RCC 7860 (cell line): ENCODE data around the gene SGCD.

Experiments used
- DNase-seq: peaks from one replicate; pipeline ENCODE4 v3.0.0-alpha.2; 2015; ENCODE audit warnings: low spot score
- FAIRE-seq: peaks from 2 replicates; lab custom pipeline; 2012; peaks lifted over from hg19 to GRCh38; lab: Jason Lieb, UNC

Gene SGCD

DNA sequence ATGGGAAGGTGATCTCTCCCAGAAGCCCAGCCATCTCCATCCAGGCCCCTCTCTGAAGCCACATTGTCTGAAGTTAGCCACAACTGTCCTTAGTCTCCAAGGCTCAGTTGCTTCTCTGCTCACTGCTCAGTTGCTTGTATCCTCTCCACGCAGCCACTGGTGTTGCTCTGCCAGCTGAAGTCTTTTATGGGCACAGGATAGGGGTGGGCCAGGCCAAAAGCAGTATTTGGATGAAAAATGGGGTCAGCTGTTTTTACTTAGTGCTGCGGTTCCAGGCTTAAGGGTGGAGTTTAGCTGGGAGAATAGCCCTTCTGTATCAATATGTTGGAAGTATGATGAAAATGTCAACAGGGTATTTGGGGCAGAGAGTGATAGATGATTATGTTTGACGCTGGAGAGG is 354.3 kb downstream of the SGCD start:
- DNase-seq (no peak), FAIRE-seq (no peak)

DNA sequence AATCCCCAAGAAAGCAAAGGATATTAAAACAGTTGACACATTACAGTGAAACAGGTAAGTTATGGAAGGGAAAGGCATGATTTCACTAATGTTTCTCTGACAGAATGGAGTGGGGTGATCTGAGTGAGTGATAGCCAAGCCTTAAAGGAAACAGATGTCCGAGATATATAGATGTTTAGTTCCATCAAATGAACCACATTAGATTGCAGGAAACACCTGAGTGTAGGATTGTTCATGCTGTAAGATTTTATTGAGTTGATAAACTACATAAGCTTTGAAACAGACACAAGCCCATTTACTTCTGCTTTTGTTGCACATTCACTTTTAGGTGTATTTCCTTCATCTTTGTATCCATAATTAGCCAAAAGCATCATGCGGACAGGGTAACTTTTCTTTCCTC is 356.0 kb downstream of the SGCD start:
- DNase-seq (no peak), FAIRE-seq (no peak)

DNA sequence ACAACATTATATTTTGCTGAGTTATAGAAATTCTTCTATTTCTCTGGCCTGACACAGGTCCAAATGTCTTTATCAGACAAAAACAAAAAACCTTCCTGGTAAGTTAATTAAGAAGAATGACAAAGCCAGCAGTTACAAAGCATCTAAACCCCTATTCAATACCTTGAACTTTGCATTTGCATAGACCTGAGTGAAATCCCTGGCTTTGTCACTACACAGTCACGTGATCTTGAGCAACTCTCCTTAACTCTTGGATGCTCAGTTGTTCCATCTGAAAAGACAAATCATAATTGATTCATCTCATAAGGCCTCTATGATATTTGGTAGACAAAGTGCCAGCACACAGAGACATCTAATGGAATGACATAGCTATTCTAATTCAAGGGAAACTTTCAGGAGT is 356.5 kb downstream of the SGCD start:
- no peak for DNase-seq
- FAIRE-seq, result no peak

DNA sequence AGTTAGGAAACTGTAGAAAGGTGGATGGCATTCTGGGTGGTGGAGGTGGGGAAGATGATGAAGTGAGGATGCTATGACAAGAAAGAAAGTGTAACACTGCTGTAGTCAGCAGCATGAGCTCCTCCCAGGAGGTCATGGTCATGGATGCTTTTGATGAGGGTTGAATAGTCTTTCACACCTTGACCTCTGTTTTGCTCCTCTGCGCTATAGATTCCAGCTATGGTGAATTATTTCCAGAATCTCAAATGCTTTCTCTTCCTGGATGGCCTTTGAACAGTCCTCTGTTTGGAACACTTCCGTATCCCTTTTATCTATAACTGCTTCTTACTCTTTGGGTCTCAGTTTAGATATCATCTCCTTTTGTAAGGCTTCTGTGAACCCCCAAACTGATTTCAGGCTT is 357.3 kb downstream of the SGCD start:
- FAIRE-seq, result no peak
- no peak for DNase-seq

DNA sequence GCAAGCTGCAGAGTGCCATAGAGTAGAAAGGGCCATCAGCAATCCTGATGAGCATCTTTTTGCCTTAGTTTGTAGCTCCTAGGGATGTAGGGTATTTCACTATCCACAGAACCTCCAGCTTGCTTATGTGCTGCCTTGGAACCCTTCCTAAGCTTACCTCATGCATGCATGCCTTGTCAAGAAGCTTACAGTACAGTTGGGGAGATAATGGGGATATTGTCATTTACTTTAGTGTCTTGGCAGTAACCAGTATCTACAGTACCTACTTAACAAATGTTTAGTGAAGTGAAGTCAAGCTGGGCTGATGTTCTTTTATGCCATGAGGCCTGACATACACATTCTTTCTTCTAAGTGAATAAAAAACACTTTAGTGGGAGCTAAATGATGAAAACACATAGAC is 358.5 kb downstream of the SGCD start:
- no peak for DNase-seq
- FAIRE-seq, result no peak

DNA sequence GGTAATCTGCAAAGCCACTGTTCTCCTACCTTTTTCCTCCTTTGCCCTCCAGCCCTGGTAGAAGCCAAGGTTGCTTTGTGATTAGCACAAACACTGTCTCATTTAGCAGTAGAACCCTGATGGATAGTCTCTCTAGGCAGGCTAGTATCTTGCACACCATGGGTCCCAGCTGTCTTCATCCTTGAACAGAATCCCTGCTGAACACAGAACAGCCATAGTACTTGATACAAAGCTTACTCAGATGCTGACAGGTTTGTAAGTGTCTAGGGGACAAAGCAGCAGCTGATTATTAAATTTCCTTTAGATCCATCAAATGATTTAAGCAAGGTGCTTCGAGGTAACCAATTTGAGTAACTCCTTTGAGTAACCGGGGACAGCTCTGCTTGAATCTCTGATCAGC is 359.4 kb downstream of the SGCD start:
- DNase-seq (no peak), FAIRE-seq (no peak)

DNA sequence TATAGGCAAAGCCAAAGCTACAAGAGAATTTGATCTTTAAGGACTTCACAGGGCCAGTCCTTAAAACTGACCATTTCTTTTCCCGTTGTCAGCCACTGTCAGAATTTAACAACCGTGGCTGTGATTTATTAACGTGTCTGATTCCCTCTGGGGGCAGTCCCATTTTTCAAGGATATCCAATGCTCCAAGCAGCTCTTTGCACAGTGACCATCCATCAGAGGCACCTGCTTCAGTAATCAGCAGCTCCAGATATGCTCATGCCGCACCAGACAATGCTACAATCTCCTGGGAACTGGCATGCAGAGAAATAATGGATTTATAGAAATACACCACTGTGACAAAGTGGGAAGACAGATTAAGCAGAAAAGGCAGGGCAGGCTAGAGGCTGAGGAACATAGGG is 359.8 kb downstream of the SGCD start:
- DNase-seq (no peak), FAIRE-seq (no peak)

DNA sequence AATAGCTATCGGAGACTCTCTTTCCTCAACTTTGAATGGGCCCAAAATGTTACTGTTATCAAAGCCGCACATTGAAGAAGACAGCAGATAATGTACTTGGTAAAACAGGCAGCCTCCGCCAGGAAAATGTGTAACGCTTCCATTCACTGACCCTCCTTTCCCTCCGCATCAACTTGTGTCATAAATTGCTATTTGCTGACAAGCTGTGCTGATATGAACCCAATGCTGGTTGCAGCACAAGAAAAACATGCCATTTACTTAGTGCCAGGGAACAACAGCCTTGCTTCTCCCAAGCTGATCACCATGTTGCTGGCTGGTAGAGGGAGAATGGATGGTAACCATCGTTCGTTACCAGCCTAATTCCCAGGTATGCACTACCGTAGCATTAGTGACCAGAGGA is 360.6 kb downstream of the SGCD start:
- FAIRE-seq (no peak), DNase-seq (no peak)

DNA sequence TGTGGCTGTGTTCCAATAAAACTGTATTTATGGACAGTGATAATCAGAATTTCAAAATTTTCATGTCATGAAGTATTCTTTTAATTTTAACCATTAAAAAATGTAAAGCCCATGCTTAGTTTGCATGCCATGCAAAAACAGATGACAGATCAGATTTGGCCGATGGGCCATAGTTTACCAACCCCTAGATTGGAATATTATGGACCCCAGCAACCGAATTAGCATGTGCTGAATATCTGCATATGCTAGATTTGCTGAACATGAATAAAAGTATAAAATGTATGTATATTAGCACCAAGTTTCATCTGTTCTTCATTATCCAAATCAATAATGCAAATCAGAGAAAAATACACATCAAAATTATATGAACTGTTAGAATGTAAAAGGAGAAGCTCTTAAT is 364.6 kb downstream of the SGCD start:
- no peak for FAIRE-seq

DNA sequence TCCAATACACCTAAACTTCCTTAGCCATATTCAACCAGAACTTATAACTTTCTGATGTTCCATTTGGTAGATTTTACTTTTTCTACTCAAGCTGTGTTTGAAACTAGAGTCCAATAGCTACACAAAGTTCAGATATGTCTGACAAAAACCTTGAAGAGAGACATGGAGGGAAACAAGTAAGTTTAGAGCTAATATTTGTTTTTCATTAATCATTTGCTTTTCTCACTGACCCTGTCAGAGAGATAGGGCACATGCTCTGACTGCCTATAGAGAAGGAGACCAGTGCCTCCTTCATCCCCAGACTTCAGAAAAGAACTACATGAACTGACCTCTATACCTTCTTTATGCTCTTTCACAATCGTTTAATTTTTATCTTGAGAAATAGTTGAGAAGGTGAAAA is 366.1 kb downstream of the SGCD start:
- DNase-seq, result no peak
- no peak for FAIRE-seq

More for the DNA sequence above, 364.6 kb downstream of the SGCD start:
- no peak for DNase-seq

DNA sequence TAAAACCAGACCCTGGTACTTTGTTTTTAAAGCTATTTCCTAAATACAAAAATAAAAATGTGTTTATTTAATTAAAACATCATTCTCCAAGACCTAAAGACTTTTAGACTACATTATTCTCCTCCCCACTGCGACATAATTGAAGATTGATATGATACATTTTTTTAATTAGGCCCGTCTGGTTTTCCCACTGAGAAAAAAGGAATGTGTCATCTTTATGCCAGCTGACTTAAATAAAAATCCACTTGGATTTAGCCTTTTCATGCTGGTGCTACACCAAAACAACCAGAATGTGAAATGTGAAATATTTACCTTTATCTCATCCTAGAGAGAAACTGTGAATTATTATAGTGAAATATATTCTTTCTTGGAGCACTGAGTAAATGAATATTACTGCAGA is 367.6 kb downstream of the SGCD start:
- FAIRE-seq (no peak), DNase-seq (no peak)

DNA sequence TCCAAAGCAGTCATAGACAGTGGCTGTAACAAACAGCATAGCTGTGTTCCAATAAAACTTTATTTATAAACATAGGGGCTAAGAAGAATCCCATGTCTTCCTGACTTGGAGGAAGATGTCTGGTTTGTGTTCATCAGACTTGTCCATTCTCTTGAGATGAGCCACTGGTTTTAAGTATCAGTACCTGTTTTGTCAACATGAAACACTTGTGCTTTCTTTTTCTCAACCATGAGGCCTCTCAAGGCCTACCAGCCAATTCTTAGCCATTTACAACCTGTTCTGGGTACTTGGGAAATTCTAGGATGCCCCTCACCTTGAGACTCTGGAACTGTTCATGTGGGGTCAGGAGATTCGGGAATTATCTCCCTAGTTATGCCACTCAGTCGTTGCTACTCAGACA is 368.8 kb downstream of the SGCD start:
- DNase-seq, result no peak

DNA sequence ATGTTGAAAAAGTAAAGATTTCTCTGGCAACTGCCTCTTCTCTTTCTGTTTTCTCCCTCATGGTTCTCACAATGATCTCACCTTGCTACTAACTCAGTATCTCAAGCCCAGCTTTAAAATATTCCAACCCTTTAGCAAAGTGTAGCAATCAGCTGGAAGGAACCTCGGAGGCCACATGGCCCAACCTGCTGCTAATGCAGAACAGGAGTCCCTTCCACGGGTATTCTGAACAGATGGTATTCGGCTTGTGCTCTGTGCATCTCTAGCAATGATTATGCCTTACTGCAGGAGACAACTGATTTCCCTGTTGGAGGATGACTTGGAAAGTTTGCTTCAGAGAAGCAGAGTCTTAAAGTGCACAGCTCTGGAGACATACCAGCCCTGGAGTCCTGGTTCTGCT is 371.4 kb downstream of the SGCD start:
- no peak for DNase-seq
- FAIRE-seq, result no peak

More for the DNA sequence above, 368.8 kb downstream of the SGCD start:
- no peak for FAIRE-seq

DNA sequence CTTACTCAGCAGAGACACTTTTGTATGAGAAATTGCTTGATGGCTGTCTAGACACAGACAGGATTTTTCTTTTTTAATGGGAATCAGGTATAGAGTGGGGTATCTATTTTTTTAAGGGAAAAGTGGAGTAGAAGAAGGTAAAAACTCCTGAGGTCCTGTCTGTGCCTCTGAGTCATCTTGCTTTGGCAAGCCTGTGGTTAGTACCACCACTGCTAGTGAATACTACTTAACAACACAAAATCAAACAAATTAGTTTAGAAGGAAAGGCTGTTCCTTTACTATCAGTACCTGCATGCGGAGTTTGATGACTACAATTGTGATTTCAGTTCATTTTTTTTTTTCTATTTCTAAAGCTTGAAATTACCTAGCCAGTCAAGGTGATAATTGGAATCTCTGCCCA is 372.2 kb downstream of the SGCD start:
- DNase-seq (no peak), FAIRE-seq (no peak)

DNA sequence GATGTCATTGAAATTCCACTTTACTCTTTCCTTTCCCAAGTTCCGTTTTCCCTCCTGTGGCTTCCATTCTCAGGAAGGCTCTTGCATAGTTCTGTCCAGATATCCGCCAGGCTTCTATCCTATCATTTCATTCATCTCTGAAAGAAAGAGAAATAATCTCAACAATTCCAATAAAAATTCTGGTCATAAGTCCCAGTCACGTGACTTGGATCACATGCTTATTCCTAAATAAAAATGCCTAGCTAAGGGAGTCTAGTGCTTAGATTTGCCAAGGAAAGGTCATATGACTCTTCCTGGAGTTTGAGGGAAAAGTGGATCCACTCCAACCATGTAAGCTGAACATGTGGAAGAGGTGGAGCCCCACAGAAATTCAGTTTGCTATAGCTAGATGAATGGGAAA is 377.2 kb downstream of the SGCD start:
- no peak for DNase-seq
- no peak for FAIRE-seq

DNA sequence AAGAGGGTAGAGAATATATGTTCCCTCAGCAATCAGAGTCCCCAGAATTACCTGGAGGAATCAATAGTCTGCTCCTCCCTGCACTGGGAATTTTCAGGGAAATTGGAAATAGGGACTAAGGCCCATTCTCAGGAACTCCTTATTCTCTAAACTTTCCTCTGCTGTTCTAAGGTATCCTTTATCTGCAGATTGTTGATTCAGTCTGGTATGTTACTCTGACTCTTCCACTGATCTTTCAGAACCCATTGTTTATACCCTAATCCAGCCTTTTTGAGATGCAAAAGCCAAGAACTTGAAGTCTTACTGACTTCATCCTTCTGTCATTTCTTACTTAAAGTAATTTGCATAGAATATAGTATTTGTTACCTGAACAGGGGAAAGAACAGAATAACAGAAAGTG is 379.7 kb downstream of the SGCD start:
- no peak for FAIRE-seq
- no peak for DNase-seq

DNA sequence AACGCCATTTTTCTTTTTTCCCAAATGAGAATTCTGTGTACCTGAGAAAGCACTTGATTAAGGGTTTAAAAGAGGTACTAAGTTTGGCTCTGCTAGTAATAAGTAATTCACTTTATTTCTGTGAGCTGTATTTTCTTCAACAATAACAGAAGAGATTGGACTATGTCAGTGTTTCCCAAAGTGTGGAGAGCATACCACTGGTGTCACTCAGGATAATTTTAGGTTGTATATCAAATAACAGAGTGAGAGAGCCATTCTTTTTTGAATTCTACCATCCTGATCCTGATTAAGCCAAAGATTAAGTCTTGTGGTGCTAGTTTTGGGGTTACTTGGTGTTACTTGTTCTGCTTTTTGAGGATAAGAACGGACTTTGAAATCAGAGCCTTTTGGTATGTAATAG is 380.8 kb downstream of the SGCD start:
- no peak for FAIRE-seq
- no peak for DNase-seq

DNA sequence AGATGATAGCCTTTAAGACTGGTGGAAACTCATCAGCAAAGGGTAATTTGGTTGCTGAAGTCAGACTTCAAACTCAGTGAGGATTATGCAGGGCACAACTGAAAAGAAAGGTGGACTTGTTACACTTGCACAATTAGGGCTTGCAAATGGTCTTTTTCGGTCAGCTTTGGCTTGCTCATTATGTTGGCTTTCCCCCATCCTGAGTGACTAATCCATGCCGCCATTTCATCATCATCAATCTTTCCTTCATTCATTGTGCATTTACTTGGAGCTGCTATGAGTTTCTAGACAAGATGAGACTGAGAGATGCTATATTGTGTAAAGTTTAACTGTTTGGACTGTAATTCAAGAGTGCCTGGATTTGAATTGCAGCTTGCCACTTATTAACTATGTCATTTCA is 388.3 kb downstream of the SGCD start:
- FAIRE-seq (no peak), DNase-seq (no peak)

DNA sequence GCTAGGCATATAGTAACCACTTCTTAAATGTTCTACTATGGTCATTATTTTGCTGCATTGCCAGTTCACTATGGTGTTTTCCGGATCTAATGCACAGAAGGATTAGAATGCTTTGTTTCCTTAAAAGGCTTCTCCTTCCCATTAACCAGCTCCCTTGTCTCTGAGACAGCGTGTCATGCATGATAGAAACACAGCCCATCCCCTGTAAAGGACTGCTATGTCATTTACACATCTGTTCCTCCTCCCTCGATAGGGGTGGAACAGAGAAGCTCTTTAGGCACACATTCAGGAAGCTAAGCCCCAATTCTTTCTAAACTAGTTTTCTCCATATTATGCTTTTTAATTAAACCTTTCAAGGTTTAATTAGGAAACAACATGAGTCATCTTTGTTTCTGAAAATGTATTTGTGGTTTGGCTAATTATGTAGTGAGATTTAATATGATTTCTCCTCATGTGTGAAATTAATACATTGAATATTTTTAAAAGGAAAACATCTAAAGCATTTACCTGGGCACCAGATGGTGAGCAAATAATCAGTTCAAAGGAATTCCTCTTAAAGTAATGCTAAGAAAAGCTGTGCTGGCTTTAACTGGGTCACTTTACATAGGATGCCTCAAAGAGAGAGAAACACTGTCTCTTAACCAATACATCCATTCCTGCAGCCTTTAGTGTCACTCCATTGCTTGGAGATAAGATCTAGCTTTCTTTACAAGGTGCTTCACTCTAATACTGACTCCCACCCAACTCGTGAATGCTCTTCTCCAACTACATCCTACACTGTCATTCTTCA is 389.8 kb downstream of the SGCD start:
- DNase-seq, result no peak
- FAIRE-seq, result no peak

DNA sequence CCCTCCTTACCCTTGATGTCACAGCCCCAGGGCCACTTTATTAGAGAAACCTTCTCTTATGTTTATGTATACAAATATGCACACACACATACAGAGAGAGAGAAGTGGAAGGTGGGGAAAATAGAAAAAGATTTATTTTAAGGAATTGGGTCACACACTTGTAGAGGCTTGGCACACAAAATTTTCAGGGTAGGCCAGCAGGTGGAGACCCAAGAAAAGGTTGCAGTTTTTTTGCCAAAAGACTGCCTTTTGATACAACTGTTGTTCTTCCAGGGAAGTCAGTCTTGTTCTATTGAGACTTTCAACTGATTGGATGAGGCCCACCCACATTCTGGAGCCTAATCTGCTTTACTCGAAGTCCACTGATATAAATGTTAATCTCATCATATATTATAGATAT is 392.0 kb downstream of the SGCD start:
- no peak for FAIRE-seq
- no peak for DNase-seq

DNA sequence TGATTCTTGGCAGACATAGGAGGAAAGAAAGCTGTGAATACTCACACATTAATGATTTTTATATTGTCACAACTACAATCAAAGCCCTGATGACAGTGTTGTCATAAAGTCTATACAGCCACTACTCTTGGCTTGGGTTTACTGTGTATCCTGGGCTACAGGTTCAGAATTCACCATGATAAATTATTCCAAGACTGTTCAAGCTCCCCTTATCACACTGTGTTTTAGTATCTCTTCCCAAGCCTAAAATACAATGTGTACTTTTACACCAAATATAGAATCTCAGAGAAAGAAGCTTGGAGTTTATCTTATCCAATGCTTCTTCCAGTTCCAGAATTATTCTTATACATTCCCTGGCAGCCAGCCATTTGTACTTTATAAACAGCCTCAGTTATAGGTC is 395.4 kb downstream of the SGCD start:
- FAIRE-seq (no peak), DNase-seq (no peak)

DNA sequence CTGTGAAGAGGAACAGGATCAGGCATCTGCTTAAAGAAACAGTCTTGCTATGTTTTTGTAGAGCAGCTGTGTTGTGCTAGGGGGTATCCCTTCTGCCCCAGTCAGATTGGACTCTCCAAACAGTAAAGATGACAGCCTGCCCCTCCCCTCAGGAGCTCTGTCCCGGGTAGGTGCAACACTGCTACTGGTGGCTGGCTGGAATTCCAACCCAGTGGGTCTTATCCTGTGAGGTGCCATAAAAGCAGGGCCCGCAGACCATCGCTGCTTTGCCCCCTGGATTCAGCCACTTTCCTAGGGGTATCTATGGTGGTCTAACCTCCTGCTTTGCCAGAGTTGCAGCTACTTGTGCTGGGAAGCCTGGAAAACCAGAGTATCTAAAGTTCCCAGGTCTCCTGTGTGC is 408.5 kb downstream of the SGCD start:
- no peak for DNase-seq
- FAIRE-seq, result no peak

DNA sequence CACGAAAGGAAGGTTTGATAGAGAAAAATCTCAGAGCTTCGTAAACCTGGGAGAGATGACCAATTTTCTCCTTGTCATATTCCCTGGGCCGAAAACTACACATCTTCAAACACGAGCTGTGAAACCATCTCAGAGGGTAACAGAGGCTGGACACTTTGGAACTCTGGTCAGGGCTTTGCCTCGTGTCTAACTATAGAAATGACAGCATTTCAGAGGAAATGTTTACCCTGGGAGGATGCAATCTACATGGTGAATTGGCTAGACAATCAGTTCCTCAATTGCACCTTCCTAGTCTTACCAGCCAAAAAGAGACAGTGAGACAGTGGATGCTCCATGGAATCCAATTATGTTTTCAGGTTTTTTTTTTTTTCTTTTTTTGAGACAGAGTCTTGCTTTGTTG is 414.6 kb downstream of the SGCD start:
- FAIRE-seq, result no peak

More for the DNA sequence above, 414.6 kb downstream of the SGCD start:
- DNase-seq, result no peak
